PC-9 (cell line): ENCODE results near the gene BACH1.

Experiments
- CTCF ChIP-seq: fragments of 200-600 bp; sonication (generic); conservative IDR thresholded peaks from 2 replicates; pipeline ENCODE4 v1.6.1; 2017; ENCODE audit warnings: mixed run types, antibody characterized with exemption, mild to moderate bottlenecking, moderate library complexity
- EZH2 ChIP-seq: fragments of 200-600 bp; sonication (generic); IDR thresholded peaks from 2 replicates; pipeline ENCODE4 v1.8.0; 2017; ENCODE audit warnings: antibody characterized with exemption, low read depth

DNA sequence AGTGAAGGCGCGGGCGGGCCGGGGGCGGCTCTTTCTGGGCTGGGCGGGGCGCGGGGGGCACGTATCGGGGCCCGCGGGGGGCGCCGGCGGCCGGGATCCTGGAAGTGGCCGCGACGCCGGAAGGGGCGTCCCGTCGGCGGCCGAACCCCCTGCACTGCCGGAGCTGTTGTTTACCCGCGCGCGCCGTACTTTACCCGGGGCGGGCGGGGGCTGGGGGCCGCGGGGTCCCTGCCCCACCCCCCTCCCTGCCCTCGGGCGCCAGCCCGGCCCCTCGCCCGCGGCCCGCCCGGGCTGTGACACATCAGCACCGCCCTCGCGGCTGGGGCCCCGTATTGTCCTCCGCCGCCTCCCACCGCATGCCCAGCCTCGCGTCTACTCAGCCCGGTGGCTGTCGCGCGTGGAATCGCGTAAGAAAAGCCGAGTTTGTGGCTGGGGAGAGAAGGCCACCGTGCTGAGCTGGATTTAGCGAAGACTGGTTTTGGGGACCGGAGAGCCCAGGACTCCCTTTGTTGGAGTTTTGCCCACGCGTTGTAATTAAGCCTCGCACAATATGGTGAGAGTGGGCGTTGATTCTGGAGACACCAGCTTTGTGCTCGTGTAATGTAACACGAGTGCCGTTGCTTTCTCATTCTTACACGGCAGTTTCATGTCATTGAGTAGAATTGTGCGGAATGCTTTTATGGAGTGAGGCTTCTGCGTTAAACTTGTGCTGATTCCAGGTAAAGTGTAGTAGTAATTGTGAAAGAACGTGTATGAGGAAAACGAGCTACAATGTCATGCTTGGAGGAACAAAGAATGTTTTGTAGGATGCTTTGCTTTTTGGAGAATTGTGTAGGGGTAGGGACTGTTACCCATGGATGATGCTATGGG is 559 bp downstream of the BACH1 start:
- TF ChIP-seq CTCF = no peak
- TF ChIP-seq EZH2 = no peak
